SH-SY5Y (cell line): ENCODE results near the gene STK32A.

Experiments
- GATA2 ChIP-seq: IDR thresholded peaks from 2 replicates; pipeline ENCODE4 v1.6.1; 2011; ENCODE audit warnings: mild to moderate bottlenecking, low read depth, low read length
- GATA3 ChIP-seq: IDR thresholded peaks from 2 replicates; pipeline ENCODE4 v1.6.1; 2011; ENCODE audit warnings: low read depth, mild to moderate bottlenecking, low read length, moderate library complexity

DNA sequence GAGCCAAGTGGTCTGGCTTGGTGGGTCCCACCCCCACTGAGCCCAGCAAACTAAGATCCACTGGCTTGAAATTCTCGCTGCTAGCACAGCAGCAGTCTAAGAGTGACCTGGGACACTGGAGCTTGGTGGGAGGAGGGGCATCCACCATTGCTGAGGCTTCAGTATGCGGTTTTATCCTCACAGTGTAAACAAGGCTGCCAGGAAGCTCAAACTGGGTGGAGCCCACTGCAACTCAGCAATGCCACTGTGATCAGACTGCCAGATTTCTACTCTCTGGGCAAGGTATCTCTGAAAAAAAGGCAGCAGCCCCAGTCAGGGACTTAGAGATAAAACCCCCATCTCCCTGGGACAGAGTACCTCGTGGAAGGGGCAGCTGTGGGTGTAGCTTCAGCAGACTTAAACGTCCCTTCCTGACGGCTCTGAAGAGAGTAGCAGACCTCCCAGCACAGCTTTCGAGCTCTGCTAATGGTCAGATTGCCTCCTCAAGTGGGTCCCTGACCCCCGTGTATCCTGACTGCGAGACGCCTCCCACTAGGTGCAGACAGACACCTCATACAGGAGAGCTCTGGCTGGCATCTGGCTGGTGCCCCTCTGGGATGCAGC is 18.2 kb upstream of the STK32A start:
- TF ChIP-seq GATA3 (no peak), GATA2 (no peak)
